ENCODE data around the gene NFKBIB.

Gene NFKBIB

DNA sequence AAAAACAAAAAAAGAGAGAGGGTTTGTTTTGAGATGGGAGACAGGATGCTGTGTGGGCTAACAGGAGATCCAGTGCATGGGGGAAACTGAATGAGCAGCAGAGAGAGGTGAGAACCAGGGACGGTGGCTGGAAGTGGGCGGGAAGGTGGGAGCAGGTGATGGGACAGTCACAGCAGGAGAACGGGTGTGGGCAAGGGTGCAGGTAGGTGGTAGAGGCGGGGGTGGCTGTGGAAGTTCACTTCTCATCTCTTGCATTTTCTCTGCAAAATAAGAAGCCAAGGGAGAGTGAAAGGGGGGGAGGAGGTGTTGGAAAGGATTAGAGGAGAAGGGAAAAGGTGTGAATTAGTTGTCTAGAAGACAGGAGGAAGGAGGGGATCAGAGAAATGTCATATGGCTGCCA lies 53.9 kb downstream of the NFKBIB start:
- Histone ChIP-seq H3K36me3 (ENCODE audit: control insufficient read depth, insufficient read depth, low read length, severe bottlenecking) (no peaks in the 10 kb centered on the region), H3K9me3 (ENCODE audit: control insufficient read depth, low read length) (no peaks in the 10 kb centered on the region), H3K9ac (ENCODE audit: low read length) (no peak overlapping the region), H3K4me1 (ENCODE audit: control insufficient read depth, insufficient read depth, low read length) (peaks cover 5% of the 10 kb centered on the region), H3K4me3 (ENCODE audit: low read length) (no peak overlapping the region), H3K27me3 (replicated peaks; ENCODE audit: control insufficient read depth, insufficient read depth, low read length) (no peaks in the 10 kb centered on the region)
- no peak for DNase-seq (ENCODE audit: low read depth)

DNA sequence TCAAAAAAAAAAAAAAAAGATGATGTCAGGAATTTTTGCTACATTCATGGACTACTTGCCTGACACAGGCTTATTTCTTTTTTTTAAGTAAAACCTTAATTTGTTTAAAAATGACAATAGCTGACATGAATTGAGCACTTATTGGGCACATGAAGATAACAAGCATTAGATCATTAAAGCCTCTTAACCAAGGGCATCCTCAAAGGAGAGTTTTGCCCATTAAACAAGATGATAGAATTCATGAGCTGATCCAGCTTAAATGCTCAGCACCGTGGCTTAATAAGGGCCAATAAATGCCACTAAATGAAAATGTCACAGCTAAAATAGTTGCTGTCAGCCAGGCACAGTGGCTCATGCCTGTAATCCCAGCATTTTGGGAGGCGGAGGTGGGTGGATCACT lies 56.5 kb downstream of the NFKBIB start:
- DNase-seq (ENCODE audit: low read depth), result no peak

DNA sequence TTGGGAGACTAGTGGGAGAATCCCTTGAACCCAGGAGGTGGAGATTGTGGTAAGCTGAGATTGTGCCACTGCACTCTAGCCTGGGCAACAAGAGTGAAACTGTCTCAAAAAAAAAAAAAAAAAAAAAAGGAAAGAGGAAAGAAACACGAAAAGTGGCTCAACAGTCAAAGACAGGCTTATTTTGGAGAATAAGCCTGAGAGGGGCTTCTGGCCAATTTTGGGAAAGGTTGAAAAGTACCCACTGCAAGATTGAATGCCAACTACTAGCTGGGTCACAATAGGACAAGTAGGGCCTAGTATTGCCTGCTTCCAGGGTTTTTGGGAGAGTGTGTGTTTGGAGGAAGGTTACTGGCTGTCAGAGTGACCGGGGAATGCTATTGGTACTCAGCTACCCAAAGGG lies 58.5 kb downstream of the NFKBIB start:
- Histone ChIP-seq H3K36me3 (ENCODE audit: control insufficient read depth, insufficient read depth, low read length, severe bottlenecking) (no peaks in the 10 kb centered on the region), H3K9ac (ENCODE audit: low read length) (no peak overlapping the region), H3K27me3 (replicated peaks; ENCODE audit: control insufficient read depth, insufficient read depth, low read length) (no peaks in the 10 kb centered on the region), H3K9me3 (ENCODE audit: control insufficient read depth, low read length) (no peaks in the 10 kb centered on the region), H3K4me1 (ENCODE audit: control insufficient read depth, insufficient read depth, low read length) (peaks cover 3% of the 10 kb centered on the region), H3K4me3 (ENCODE audit: low read length) (no peak overlapping the region)
- DNase-seq (ENCODE audit: low read depth), result no peak

More for the DNA sequence above, 56.5 kb downstream of the NFKBIB start:
- Histone ChIP-seq H3K4me1 (ENCODE audit: control insufficient read depth, insufficient read depth, low read length) (no peaks in the 10 kb centered on the region), H3K27me3 (replicated peaks; ENCODE audit: control insufficient read depth, insufficient read depth, low read length) (no peaks in the 10 kb centered on the region), H3K9me3 (ENCODE audit: control insufficient read depth, low read length) (no peaks in the 10 kb centered on the region), H3K9ac (ENCODE audit: low read length) (no peak overlapping the region), H3K4me3 (ENCODE audit: low read length) (no peak overlapping the region), H3K36me3 (ENCODE audit: control insufficient read depth, insufficient read depth, low read length, severe bottlenecking) (no peaks in the 10 kb centered on the region)
